C4-2B (cell line): ENCODE results near the gene CENPX.

Experiments
- H3K27ac ChIP-seq: fragments of 450-650 bp; 2 replicates; pipeline ENCODE4 v1.5.1; 2017
- CTCF ChIP-seq: fragments of 450-650 bp; conservative IDR thresholded peaks from 2 replicates; pipeline ENCODE4 v1.5.1; 2017; ENCODE audit warnings: mild to moderate bottlenecking
- ZFX ChIP-seq: fragments of 450-650 bp; IDR thresholded peaks from 2 replicates; pipeline ENCODE4 v1.6.1; 2017

The CENPX gene

GRCh38 chr17:82022981-82023446 lies 336 bp upstream of the CENPX start, which contains the start of gene LRRC45:
Gene LRRC45 (plus strand): TSS chr17:82023305. CDS start chr17:82023644, 339 bp downstream.
- peak within 1 kb of the TSS; percentile 99 for H3K27ac ChIP-seq
- TF ChIP-seq CTCF = no peak
- no peak for TF ChIP-seq ZFX

GRCh38 chr17:82021900-82022309 lies 773 bp downstream of the CENPX start:
- H3K27ac ChIP-seq = peak overlapping the region; percentile 99
- TF ChIP-seq ZFX (no peak), CTCF (no peak)

- TF ChIP-seq CTCF = peak; percentile 77
- TF ChIP-seq ZFX = no peak
- H3K27ac ChIP-seq = peak overlapping the region; percentile 99
Measured at GRCh38 chr17:82021107-82021899, 1.4 kb downstream of the CENPX start.

- TF ChIP-seq ZFX (no peak), CTCF (no peak)
- peak overlapping the region; percentile 99 for H3K27ac ChIP-seq
Measured at GRCh38 chr17:82020572-82021106, 2.0 kb downstream of the CENPX start.

- TF ChIP-seq CTCF (peak; percentile 93), ZFX (no peak)
- peak overlapping the region; percentile 99; the same call in 1 of the 2 replicates for H3K27ac ChIP-seq
Measured at GRCh38 chr17:82019690-82020571, 2.7 kb downstream of the CENPX start.

- H3K27ac ChIP-seq = no peak overlapping the region; the same call in 1 of the 2 replicates
- no peak for TF ChIP-seq CTCF
- no peak for TF ChIP-seq ZFX
Measured at GRCh38 chr17:82018989-82019689, 3.5 kb downstream of the CENPX start.
